T-helper 1 cell treated with Interleukin-12 subunit alpha and Interleukin-12 subunit beta and Interleukin-4 antibody, amounts not matched to agents 30 μg/mL and 1 μg/mL, for 36 hours (primary cell): ENCODE results near the gene MORC2.
A peak's percentile ranks its signal among the peaks of the same experiment; 100 is the strongest.

Source experiments
- H3K27ac Mint-ChIP-seq: one replicate; pipeline ENCODE4 v1.8.0; 2021; ENCODE audit warnings: mild to moderate bottlenecking, mixed read lengths
- H3K27me3 Mint-ChIP-seq: one replicate; pipeline ENCODE4 v1.8.0; 2021; ENCODE audit warnings: low read depth, mixed read lengths
- H3K36me3 Mint-ChIP-seq: one replicate; pipeline ENCODE4 v1.8.0; 2021; ENCODE audit warnings: low read depth, mixed read lengths
- H3K4me1 Mint-ChIP-seq: one replicate; pipeline ENCODE4 v1.8.0; 2021; ENCODE audit warnings: low read depth, mixed read lengths
- H3K4me3 Mint-ChIP-seq: one replicate; pipeline ENCODE4 v1.8.0; 2021; ENCODE audit warnings: mild to moderate bottlenecking, moderate library complexity, mixed read lengths
- H3K9me3 Mint-ChIP-seq: one replicate; pipeline ENCODE4 v1.8.0; 2021; ENCODE audit warnings: mixed read lengths

The MORC2 gene

DNA sequence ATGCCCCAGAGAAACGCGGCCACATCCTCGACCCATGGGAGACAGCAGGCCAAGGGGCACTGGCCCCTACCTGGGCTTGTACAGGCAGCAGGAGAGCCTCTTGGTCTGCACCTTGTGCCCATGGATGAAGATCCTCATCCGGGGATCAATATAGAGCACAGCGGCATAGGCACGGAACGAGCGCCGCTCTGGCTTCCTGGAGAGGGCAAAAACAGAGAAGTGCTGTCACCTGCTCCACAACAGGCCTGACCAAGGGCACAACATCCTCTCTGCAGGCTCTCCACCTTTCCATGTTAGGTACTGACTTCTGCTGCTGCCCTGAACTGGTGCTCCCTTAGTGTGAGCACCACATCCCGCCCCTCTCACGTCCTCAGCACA is 27.2 kb downstream of the MORC2 start:
- peak overlapping the region; percentile 81 for H3K27ac Mint-ChIP-seq
- peak overlapping the region; percentile 78 for H3K4me3 Mint-ChIP-seq
- H3K36me3 Mint-ChIP-seq, result peaks cover 66% of the 10 kb centered on the region
- H3K27me3 Mint-ChIP-seq, result no peaks in the 10 kb centered on the region
- peaks cover 54% of the 10 kb centered on the region for H3K4me1 Mint-ChIP-seq
- H3K9me3 Mint-ChIP-seq, result no peaks in the 10 kb centered on the region

GRCh38 chr22:30940685-30941362 is 27.8 kb downstream of the MORC2 start:
- peak overlapping the region; percentile 78 for H3K4me3 Mint-ChIP-seq
- H3K27me3 Mint-ChIP-seq, result no peaks in the 10 kb centered on the region
- peak overlapping the region; percentile 81 for H3K27ac Mint-ChIP-seq
- H3K36me3 Mint-ChIP-seq, result peaks cover 66% of the 10 kb centered on the region
- H3K9me3 Mint-ChIP-seq, result no peaks in the 10 kb centered on the region
- H3K4me1 Mint-ChIP-seq, result peaks cover 50% of the 10 kb centered on the region

DNA sequence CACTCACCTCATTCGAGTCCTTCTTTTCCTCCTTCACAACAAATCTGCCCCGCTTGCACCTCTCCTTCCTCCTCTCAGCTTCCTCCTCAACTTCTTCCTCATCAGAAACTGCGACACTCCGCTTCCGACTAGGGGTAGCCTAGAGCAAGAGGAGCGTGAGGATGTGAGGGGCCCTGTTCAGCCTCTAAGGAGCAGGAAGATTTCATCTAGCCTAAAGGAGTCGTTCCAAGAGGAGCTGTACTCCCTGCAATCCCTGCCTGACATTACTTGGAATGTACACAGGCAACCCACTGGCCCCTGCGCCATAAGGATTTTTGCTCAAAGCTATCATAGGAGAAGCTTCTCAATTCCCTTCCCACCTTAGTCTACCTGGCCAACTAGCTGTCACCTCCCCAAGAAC is 34.5 kb downstream of the MORC2 start:
- Mint-ChIP-seq H3K27ac (no peak overlapping the region), H3K27me3 (no peaks in the 10 kb centered on the region), H3K4me3 (no peak overlapping the region), H3K9me3 (no peaks in the 10 kb centered on the region), H3K36me3 (peaks cover 63% of the 10 kb centered on the region), H3K4me1 (peaks cover 4% of the 10 kb centered on the region)

DNA sequence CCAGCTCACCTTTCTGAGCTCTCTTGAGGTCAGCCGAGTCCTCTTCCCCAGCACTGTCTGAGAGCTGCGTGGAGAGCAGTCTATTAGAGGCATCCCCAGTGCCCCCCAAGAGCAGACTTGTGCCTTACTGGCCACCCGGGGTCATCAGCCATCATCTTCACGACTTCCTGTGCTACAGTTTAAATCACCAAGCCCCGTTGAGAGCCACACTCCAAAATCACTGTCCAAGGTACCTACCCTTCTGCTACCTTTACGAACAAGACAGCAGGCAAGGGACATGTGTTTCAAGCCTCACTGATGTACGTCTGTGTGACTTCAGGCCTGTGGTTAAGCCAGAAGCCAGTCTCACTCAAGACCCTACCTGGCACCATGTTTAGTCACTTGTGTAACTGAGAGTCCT is 35.1 kb downstream of the MORC2 start:
- H3K4me1 Mint-ChIP-seq, result peaks cover 4% of the 10 kb centered on the region
- H3K27me3 Mint-ChIP-seq, result no peaks in the 10 kb centered on the region
- H3K27ac Mint-ChIP-seq, result no peak overlapping the region
- H3K36me3 Mint-ChIP-seq, result peaks cover 64% of the 10 kb centered on the region
- no peaks in the 10 kb centered on the region for H3K9me3 Mint-ChIP-seq
- no peak overlapping the region for H3K4me3 Mint-ChIP-seq

GRCh38 chr22:30932661-30933060 is 35.9 kb downstream of the MORC2 start:
- no peaks in the 10 kb centered on the region for H3K27me3 Mint-ChIP-seq
- peaks cover 2% of the 10 kb centered on the region for H3K4me1 Mint-ChIP-seq
- peaks cover 62% of the 10 kb centered on the region for H3K36me3 Mint-ChIP-seq
- H3K9me3 Mint-ChIP-seq, result no peaks in the 10 kb centered on the region
- H3K27ac Mint-ChIP-seq, result no peak overlapping the region
- H3K4me3 Mint-ChIP-seq, result no peak overlapping the region

GRCh38 chr22:30931541-30932300 is 36.9 kb downstream of the MORC2 start:
- peaks cover 64% of the 10 kb centered on the region for H3K36me3 Mint-ChIP-seq
- H3K27ac Mint-ChIP-seq, result no peak overlapping the region
- H3K4me1 Mint-ChIP-seq, result peaks cover 2% of the 10 kb centered on the region
- H3K4me3 Mint-ChIP-seq, result no peak overlapping the region
- H3K27me3 Mint-ChIP-seq, result no peaks in the 10 kb centered on the region
- no peaks in the 10 kb centered on the region for H3K9me3 Mint-ChIP-seq

DNA sequence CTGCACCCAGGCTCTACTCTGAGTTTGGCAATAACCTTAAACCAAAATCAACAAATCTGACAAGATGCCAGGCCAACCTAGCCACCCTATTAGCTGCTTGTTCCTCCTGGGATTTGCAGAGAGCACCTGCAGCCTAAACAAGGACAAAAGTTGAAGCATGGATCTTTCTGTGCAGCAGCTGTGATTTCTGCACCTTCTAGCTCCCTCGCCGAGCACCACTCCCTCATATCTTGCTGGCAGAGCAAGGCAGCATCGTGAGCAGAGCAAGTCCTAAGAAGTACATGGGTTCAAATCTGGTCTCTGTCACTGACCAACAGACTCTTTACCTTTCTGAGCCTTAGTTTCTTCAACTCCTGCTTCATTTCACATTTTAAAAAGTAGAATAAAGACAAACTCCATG is 38.3 kb downstream of the MORC2 start:
- no peaks in the 10 kb centered on the region for H3K9me3 Mint-ChIP-seq
- no peak overlapping the region for H3K27ac Mint-ChIP-seq
- no peak overlapping the region for H3K4me3 Mint-ChIP-seq
- H3K4me1 Mint-ChIP-seq, result no peaks in the 10 kb centered on the region
- peaks cover 52% of the 10 kb centered on the region for H3K36me3 Mint-ChIP-seq
- no peaks in the 10 kb centered on the region for H3K27me3 Mint-ChIP-seq

GRCh38 chr22:30928401-30928800 is 40.2 kb downstream of the MORC2 start:
- Mint-ChIP-seq H3K27me3 (no peaks in the 10 kb centered on the region), H3K9me3 (no peaks in the 10 kb centered on the region), H3K4me3 (no peak overlapping the region), H3K36me3 (peaks cover 45% of the 10 kb centered on the region), H3K27ac (no peak overlapping the region), H3K4me1 (no peaks in the 10 kb centered on the region)

GRCh38 chr22:30927806-30928205 is 40.8 kb downstream of the MORC2 start:
- peaks cover 44% of the 10 kb centered on the region for H3K36me3 Mint-ChIP-seq
- no peaks in the 10 kb centered on the region for H3K4me1 Mint-ChIP-seq
- no peak overlapping the region for H3K27ac Mint-ChIP-seq
- H3K27me3 Mint-ChIP-seq, result no peaks in the 10 kb centered on the region
- no peaks in the 10 kb centered on the region for H3K9me3 Mint-ChIP-seq
- H3K4me3 Mint-ChIP-seq, result no peak overlapping the region

GRCh38 chr22:30926706-30927105 is 41.9 kb downstream of the MORC2 start:
- H3K27me3 Mint-ChIP-seq, result no peaks in the 10 kb centered on the region
- H3K27ac Mint-ChIP-seq, result no peak overlapping the region
- no peaks in the 10 kb centered on the region for H3K9me3 Mint-ChIP-seq
- peaks cover 4% of the 10 kb centered on the region for H3K4me1 Mint-ChIP-seq
- peaks cover 41% of the 10 kb centered on the region for H3K36me3 Mint-ChIP-seq
- no peak overlapping the region for H3K4me3 Mint-ChIP-seq

GRCh38 chr22:30925667-30926066 is 42.9 kb downstream of the MORC2 start:
- peaks cover 33% of the 10 kb centered on the region for H3K36me3 Mint-ChIP-seq
- no peak overlapping the region for H3K27ac Mint-ChIP-seq
- H3K4me3 Mint-ChIP-seq, result no peak overlapping the region
- H3K27me3 Mint-ChIP-seq, result no peaks in the 10 kb centered on the region
- H3K4me1 Mint-ChIP-seq, result peaks cover 9% of the 10 kb centered on the region
- H3K9me3 Mint-ChIP-seq, result no peaks in the 10 kb centered on the region

- H3K9me3 Mint-ChIP-seq, result no peaks in the 10 kb centered on the region
- H3K27me3 Mint-ChIP-seq, result peaks cover 4% of the 10 kb centered on the region
- peaks cover 12% of the 10 kb centered on the region for H3K4me1 Mint-ChIP-seq
- peaks cover 23% of the 10 kb centered on the region for H3K36me3 Mint-ChIP-seq
- H3K4me3 Mint-ChIP-seq, result peak overlapping the region; percentile 14
- no peak overlapping the region for H3K27ac Mint-ChIP-seq
Observed at GRCh38 chr22:30923168-30923900, 45.2 kb downstream of the MORC2 start.

GRCh38 chr22:30922151-30922611 is 46.4 kb downstream of the MORC2 start:
- Mint-ChIP-seq H3K36me3 (peaks cover 16% of the 10 kb centered on the region), H3K4me1 (peaks cover 12% of the 10 kb centered on the region), H3K27ac (peak overlapping the region; percentile 73), H3K27me3 (peaks cover 4% of the 10 kb centered on the region), H3K4me3 (peak overlapping the region; percentile 67), H3K9me3 (no peaks in the 10 kb centered on the region)

DNA sequence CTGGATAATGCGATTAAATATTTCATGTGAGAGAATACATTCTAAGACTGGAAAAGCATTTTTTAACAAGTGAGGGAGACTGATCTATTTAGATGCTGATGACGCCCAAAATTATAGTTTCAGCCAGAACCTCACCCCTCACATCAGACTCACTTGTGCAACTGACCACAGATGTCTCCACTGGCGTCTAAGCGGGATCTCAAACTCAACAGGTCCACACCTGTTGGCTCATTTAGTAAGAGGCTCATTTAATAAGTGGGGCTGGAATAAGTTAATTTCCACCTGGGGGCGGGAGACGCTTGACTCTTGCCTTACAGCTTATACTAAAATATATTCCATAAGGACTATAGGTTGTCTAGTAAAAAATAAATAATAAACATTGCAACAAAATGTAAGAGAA is 47.5 kb downstream of the MORC2 start:
- H3K27ac Mint-ChIP-seq, result peak overlapping the region; percentile 68
- peaks cover 12% of the 10 kb centered on the region for H3K4me1 Mint-ChIP-seq
- H3K36me3 Mint-ChIP-seq, result peaks cover 12% of the 10 kb centered on the region
- H3K27me3 Mint-ChIP-seq, result peaks cover 4% of the 10 kb centered on the region
- peaks cover 5% of the 10 kb centered on the region for H3K9me3 Mint-ChIP-seq
- H3K4me3 Mint-ChIP-seq, result peak overlapping the region; percentile 67

GRCh38 chr22:30920407-30920806 is 48.2 kb downstream of the MORC2 start:
- Mint-ChIP-seq H3K4me1 (peaks cover 12% of the 10 kb centered on the region), H3K4me3 (peak overlapping the region; percentile 78), H3K27me3 (peaks cover 4% of the 10 kb centered on the region), H3K9me3 (peaks cover 5% of the 10 kb centered on the region), H3K27ac (no peak overlapping the region), H3K36me3 (peaks cover 12% of the 10 kb centered on the region)
